ENCODE results near the gene CALHM6.

Gene CALHM6

DNA sequence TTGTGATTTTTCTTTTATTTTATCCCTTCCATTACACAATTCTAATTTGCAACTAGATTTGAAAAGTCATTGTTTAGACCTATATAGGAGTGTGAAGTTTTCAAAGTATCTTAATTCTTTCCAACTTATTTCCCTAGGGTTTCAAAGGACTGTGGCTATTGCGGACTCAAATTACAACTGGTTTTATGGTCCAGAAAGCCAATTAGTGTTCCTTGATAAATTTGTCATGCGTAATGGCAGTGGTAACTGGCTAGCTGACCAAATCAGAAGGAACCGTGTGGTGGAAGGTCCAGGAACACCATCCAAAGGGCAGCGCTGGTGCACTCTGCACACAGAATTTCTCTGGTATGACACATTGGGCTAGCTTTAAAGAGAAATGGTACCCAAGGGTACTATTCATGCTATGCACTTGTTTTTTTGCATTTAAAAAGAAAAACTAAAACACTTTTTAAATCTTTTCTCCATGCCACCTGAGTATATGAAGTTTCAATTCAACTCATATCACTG is 27.9 kb upstream of the CALHM6 start:
- FAIRE-seq (no peak), DNase-seq (ENCODE audit: insufficient read length) (no peak)
- TF ChIP-seq POLR2AphosphoS5 (IDR thresholded peaks at IDR 0.05; ENCODE audit: low read depth, low read length) (no peak), POLR2A (IDR thresholded peaks at IDR 0.05; ENCODE audit: low read depth, low read length) (no peak), TAF1 (IDR thresholded peaks at IDR 0.05; ENCODE audit: borderline replicate concordance, low read depth, low read length) (no peak)

GRCh38 chr6:116434056-116434725 is 27.0 kb upstream of the CALHM6 start:
- DNase-seq (ENCODE audit: insufficient read length) (no peak), FAIRE-seq (no peak)
- TF ChIP-seq POLR2AphosphoS5 (IDR thresholded peaks at IDR 0.05; ENCODE audit: low read depth, low read length), result no peak
- no peak for TF ChIP-seq TAF1 (IDR thresholded peaks at IDR 0.05; ENCODE audit: borderline replicate concordance, low read depth, low read length)
- TF ChIP-seq POLR2A (IDR thresholded peaks at IDR 0.05; ENCODE audit: low read depth, low read length), result no peak

GRCh38 chr6:116436586-116436985 is 24.6 kb upstream of the CALHM6 start:
- FAIRE-seq, result no peak
- TF ChIP-seq TAF1 (IDR thresholded peaks at IDR 0.05; ENCODE audit: borderline replicate concordance, low read depth, low read length), result no peak
- TF ChIP-seq POLR2AphosphoS5 (IDR thresholded peaks at IDR 0.05; ENCODE audit: low read depth, low read length), result no peak
- TF ChIP-seq POLR2A (IDR thresholded peaks at IDR 0.05; ENCODE audit: low read depth, low read length), result no peak
- no peak for DNase-seq (ENCODE audit: insufficient read length)

DNA sequence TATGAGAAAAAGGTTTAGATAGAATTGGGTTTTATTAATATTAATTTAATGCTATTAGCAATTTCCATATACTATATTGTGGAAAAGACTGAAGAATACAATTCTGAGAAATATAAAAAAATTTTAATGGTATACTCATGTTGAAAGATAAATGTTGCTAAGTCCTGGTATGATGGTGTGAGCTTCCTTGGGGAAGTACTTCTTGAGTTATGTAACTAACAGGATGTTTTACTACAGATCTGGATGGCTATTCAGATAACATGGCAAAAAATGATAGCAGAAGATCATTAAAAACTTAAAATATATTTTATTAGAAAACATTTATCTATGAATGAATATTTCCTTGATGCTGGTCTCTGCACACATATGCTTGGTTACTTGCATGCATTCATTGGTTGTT is 23.5 kb upstream of the CALHM6 start:
- DNase-seq (ENCODE audit: insufficient read length) (no peak), FAIRE-seq (no peak)
- TF ChIP-seq POLR2A (IDR thresholded peaks at IDR 0.05; ENCODE audit: low read depth, low read length) (no peak), TAF1 (IDR thresholded peaks at IDR 0.05; ENCODE audit: borderline replicate concordance, low read depth, low read length) (no peak), POLR2AphosphoS5 (IDR thresholded peaks at IDR 0.05; ENCODE audit: low read depth, low read length) (no peak)

- TF ChIP-seq POLR2AphosphoS5 (IDR thresholded peaks at IDR 0.05; ENCODE audit: low read depth, low read length) (no peak), POLR2A (IDR thresholded peaks at IDR 0.05; ENCODE audit: low read depth, low read length) (no peak), TAF1 (IDR thresholded peaks at IDR 0.05; ENCODE audit: borderline replicate concordance, low read depth, low read length) (no peak)
- DNase-seq (ENCODE audit: insufficient read length), result no peak
These were observed 22.4 kb upstream of the CALHM6 start for GRCh38 chr6:116438590-116439448.

DNA sequence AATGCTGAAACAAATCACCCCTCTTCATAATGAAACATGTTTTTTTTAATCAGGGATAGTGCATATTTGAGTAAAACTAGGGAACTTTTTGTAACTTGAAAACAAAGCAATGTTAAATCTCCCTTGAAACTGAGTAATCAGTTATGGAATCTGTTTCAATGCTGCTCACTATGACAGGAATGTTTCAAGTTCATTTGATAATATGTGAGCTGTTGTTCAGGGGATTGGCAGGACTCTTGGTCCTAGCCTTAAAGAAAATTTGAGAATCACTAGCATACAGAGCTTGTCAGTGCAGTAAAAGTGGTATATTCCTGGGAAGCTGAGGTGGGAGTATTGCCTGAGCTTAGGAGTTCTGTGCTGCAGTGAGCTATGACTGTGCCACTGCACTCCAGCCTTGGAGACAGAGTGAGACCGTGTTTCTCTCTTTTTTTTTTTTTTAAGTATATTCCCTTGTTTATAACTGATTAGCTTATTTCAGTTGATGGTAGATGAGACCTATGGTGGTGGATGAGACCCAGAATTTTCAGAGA is 21.6 kb upstream of the CALHM6 start:
- DNase-seq (ENCODE audit: insufficient read length) (no peak), FAIRE-seq (no peak)
- TF ChIP-seq POLR2AphosphoS5 (IDR thresholded peaks at IDR 0.05; ENCODE audit: low read depth, low read length) (no peak), POLR2A (IDR thresholded peaks at IDR 0.05; ENCODE audit: low read depth, low read length) (no peak), TAF1 (IDR thresholded peaks at IDR 0.05; ENCODE audit: borderline replicate concordance, low read depth, low read length) (no peak)

More at GRCh38 chr6:116438590-116439448, 22.4 kb upstream of the CALHM6 start:
- peak; percentile 63 for FAIRE-seq

DNA sequence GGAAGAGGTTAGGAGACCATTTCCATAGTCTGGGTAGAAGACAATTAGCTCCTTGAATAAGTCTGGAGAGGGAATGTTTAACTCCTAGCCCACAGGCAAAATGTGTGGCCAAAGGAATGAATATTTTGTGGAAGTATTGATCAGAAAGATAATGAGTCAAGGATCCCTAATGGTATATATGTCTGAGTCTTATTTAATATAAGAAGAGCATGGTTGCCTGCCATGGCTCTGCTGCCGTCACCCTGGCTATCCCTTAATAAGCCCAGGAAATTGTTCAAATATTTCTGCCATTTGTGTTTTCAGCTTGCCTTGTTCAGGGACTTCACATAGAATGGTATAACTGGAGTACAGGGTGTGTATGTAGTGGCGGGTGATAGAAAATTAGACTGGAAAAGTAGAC is 18.1 kb upstream of the CALHM6 start:
- no peak for FAIRE-seq

DNA sequence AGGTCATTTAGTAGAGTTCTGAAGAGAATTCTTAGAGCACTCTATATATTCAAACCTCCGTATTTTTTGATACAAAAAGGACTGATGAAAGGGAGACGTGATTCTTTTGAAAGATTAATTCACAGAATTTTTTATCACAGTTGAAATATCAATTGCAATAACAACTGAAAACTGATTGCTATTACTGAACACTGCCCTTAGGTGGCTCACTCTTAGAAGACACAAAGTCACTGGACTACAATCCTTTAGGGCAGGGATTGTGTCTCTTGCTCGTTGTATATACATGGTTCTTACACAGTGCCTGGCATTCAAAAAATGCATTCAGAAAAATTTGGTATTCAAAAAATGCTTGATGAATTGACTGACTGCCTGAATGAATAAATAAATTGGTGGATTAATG is 17.1 kb upstream of the CALHM6 start:
- TF ChIP-seq POLR2AphosphoS5 (IDR thresholded peaks at IDR 0.05; ENCODE audit: low read depth, low read length) (no peak), POLR2A (IDR thresholded peaks at IDR 0.05; ENCODE audit: low read depth, low read length) (no peak), TAF1 (IDR thresholded peaks at IDR 0.05; ENCODE audit: borderline replicate concordance, low read depth, low read length) (no peak)
- DNase-seq (ENCODE audit: insufficient read length), result no peak
- FAIRE-seq, result peak; percentile 88

More for the DNA sequence above, 18.1 kb upstream of the CALHM6 start:
- no peak for TF ChIP-seq POLR2A (IDR thresholded peaks at IDR 0.05; ENCODE audit: low read depth, low read length)
- no peak for DNase-seq (ENCODE audit: insufficient read length)

DNA sequence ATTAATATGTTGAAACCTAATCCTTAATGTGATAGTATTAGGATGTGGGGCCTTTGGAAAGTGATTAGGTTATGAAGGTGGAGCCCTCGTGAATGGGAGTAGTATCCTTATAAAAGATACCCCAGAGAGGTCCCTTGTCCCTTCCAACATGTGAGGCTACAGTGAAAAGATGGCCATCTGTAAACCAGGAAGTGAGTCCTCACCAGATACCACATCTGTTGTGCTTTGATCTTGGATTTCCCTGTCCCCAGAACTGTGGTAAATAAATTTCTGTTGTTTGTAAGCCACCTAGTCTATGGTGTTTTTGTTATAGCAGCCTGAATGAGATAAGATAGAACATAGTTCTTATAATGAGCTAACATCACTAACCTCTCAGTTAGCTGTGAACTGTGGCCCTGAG is 16.6 kb upstream of the CALHM6 start:
- TF ChIP-seq POLR2AphosphoS5 (IDR thresholded peaks at IDR 0.05; ENCODE audit: low read depth, low read length), result no peak
- FAIRE-seq, result peak; percentile 14
- DNase-seq (ENCODE audit: insufficient read length), result no peak

GRCh38 chr6:116445102-116445501 is 16.1 kb upstream of the CALHM6 start:
- no peak for TF ChIP-seq POLR2AphosphoS5 (IDR thresholded peaks at IDR 0.05; ENCODE audit: low read depth, low read length)
- DNase-seq (ENCODE audit: insufficient read length), result no peak
- no peak for FAIRE-seq

- DNase-seq (ENCODE audit: insufficient read length) (no peak), FAIRE-seq (no peak)
- TF ChIP-seq TAF1 (IDR thresholded peaks at IDR 0.05; ENCODE audit: borderline replicate concordance, low read depth, low read length), result no peak
- TF ChIP-seq POLR2A (IDR thresholded peaks at IDR 0.05; ENCODE audit: low read depth, low read length), result no peak
- TF ChIP-seq POLR2AphosphoS5 (IDR thresholded peaks at IDR 0.05; ENCODE audit: low read depth, low read length), result no peak
These were observed 14.8 kb upstream of the CALHM6 start for GRCh38 chr6:116446399-116446798.

GRCh38 chr6:116447052-116447451 is 14.1 kb upstream of the CALHM6 start:
- no peak for FAIRE-seq
- no peak for TF ChIP-seq POLR2A (IDR thresholded peaks at IDR 0.05; ENCODE audit: low read depth, low read length)
- TF ChIP-seq TAF1 (IDR thresholded peaks at IDR 0.05; ENCODE audit: borderline replicate concordance, low read depth, low read length), result no peak
- TF ChIP-seq POLR2AphosphoS5 (IDR thresholded peaks at IDR 0.05; ENCODE audit: low read depth, low read length), result no peak
- DNase-seq (ENCODE audit: insufficient read length), result no peak

Data from GM12892 (cell line).